Measurements from ENCODE around the gene CSF3R. TPM values are rescaled to one million over a fixed set of nuclear protein-coding genes. Genes with fewer than 3 reads are reported as not detected.
"Not testable (repeated sequence)": the region's sequence is repeated elsewhere in the genome, so short reads cannot be mapped to it uniquely, and the experiment has no call there.

CSF3R gene
- total and polyA plus RNA-seq, 2 donors (not counting 3 experiments of a cell fraction or from before 2014, with no cell fraction given), result not detected

DNA sequence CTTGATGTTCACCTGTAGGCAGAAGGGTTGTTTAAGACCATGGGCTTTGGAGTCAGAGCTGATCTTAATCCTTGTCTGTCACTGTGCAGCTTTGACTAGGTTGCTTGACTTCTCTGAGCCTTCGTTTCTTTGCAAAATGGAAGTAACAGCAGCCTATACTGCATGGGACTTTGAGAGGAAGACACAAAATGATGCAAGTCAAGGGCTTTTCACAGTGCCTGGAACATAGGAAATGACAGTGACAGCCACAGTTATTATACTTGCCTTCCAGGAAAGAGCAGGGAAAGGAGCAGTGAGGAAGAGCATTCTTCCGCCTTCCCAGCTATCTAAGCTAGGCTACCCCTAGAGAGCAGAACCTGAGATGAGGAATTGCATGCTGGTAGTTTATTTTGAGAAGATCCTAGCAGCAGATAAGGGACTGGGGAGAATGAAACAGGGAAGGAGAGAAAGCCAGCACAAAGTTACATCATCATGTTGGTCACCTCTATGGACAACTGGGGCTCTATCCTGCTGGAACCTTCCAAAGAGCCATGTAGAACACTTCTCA is 3.1 kb downstream of the CSF3R start:
- TF ChIP-seq MYC (IDR thresholded peaks at IDR 0.05; ENCODE audit: low read depth, low read length) (no peak), POLR2AphosphoS5 (IDR thresholded peaks at IDR 0.05; ENCODE audit: insufficient read depth, low read depth, low read length) (no peak), GATA2 (IDR thresholded peaks at IDR 0.05; ENCODE audit: insufficient read depth, insufficient read length, low read depth, low read length) (peak; percentile 8)
- Histone ChIP-seq H3K4me1 (ENCODE audit: control insufficient read depth, extremely low read depth, insufficient read depth, low read length) (no peaks in the 10 kb centered on the region), H3K4me3 (replicated peaks in 1 of 3; ENCODE audit: insufficient read depth in 1 of 3, low read depth in 1 of 3, low read length in 3 of 3) (no peak overlapping the region), H4K20me1 (replicated peaks; ENCODE audit: control insufficient read depth, extremely low read depth, insufficient read depth, low read length) (no peaks in the 10 kb centered on the region), H3K9me1 (replicated peaks; ENCODE audit: control insufficient read depth, extremely low read depth, insufficient read depth, low read length) (no peaks in the 10 kb centered on the region), H3K4me2 (ENCODE audit: insufficient read depth, low read length) (no peak overlapping the region), H3K79me2 (ENCODE audit: control insufficient read depth, insufficient read depth, low read length) (no peaks in the 10 kb centered on the region), H3K36me3 (ENCODE audit: control insufficient read depth in 2 of 2, extremely low read depth in 1 of 2, insufficient read depth in 2 of 2, low read length in 2 of 2) (no peaks in the 10 kb centered on the region), H2AFZ (ENCODE audit: low read depth, low read length) (no peak overlapping the region), H3K27me3 (ENCODE audit: control insufficient read depth in 2 of 2, insufficient read depth in 2 of 2, low read length in 2 of 2) (peaks cover 0 to 7% of the 10 kb centered on the region in 2 experiments), H3K9me3 (replicated peaks; ENCODE audit: control insufficient read depth, insufficient read depth, low read length) (no peaks in the 10 kb centered on the region), H3K9ac (replicated peaks; ENCODE audit: extremely low read depth, insufficient read depth, low read length) (no peak overlapping the region), H3K27ac (ENCODE audit: insufficient read depth, low read depth, low read length) (no peak overlapping the region)
- CTCF ChIA-PET, result interaction anchor here (0.6 to 1.2 kb wide), 2 partner anchors 11 to 1112 kb away, joined by 3 read pairs; no protein-coding TSS in a partner anchor
- intact Hi-C loops (cut with micrococcal nuclease), result no loop called here
- DNase-seq (ENCODE audit: low read depth, low spot score), result no peak
- dilution Hi-C loops (cut with MboI; ENCODE audit: extremely low pct_ligation_motif_present, low sequenced_read_pairs), result no loop called here
- POLR2A ChIA-PET, result no interaction called here
- no peak for FAIRE-seq
- no TSS peak for BruUV-seq (replicated peaks)

DNA sequence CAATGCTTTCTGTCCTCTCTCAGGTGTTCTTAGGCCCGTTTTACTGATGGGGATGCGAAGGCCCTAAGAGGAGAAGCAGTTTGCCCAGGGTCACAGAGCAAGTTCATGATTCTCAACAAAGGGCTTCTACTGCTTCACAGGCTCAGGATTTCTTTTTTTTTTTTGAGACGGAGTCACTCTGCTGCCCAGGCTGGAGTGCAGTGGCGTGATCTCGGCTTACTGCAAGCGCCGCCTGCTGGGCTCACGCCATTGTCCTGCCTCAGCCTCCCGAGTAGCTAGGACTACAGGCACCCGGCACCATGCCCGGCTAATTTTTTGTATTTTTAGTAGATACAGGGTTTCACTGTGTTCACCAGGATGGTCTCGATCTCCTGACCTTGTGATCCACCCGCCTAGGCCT is 5.1 kb downstream of the CSF3R start:
- H3K4me3 ChIP-seq (replicated peaks in 1 of 3; ENCODE audit: insufficient read depth in 1 of 3, low read depth in 1 of 3, low read length in 3 of 3); H4K20me1 ChIP-seq (replicated peaks; ENCODE audit: control insufficient read depth, extremely low read depth, insufficient read depth, low read length); DNase-seq (ENCODE audit: low read depth, low spot score); H2AFZ ChIP-seq (ENCODE audit: low read depth, low read length); CTCF ChIA-PET; H3K27me3 ChIP-seq (ENCODE audit: control insufficient read depth in 2 of 2, insufficient read depth in 2 of 2, low read length in 2 of 2); dilution Hi-C loops (cut with MboI; ENCODE audit: extremely low pct_ligation_motif_present, low sequenced_read_pairs); H3K9ac ChIP-seq (replicated peaks; ENCODE audit: extremely low read depth, insufficient read depth, low read length); intact Hi-C loops (cut with micrococcal nuclease); H3K79me2 ChIP-seq (ENCODE audit: control insufficient read depth, insufficient read depth, low read length); H3K9me1 ChIP-seq (replicated peaks; ENCODE audit: control insufficient read depth, extremely low read depth, insufficient read depth, low read length); POLR2A ChIA-PET; BruUV-seq (replicated peaks); H3K36me3 ChIP-seq (ENCODE audit: control insufficient read depth in 2 of 2, extremely low read depth in 1 of 2, insufficient read depth in 2 of 2, low read length in 2 of 2); FAIRE-seq; H3K9me3 ChIP-seq (replicated peaks; ENCODE audit: control insufficient read depth, insufficient read depth, low read length); H3K27ac ChIP-seq (ENCODE audit: insufficient read depth, low read depth, low read length); H3K4me2 ChIP-seq (ENCODE audit: insufficient read depth, low read length); H3K4me1 ChIP-seq (ENCODE audit: control insufficient read depth, extremely low read depth, insufficient read depth, low read length): not testable (repeated sequence)

Data from endothelial cell of umbilical vein (primary cell).